ENCODE results near the gene LPAR1. TPM values are rescaled to one million over a fixed set of nuclear protein-coding genes. Genes with fewer than 3 reads are reported as not detected.

LPAR1 gene
- total and polyA plus RNA-seq, 2 donors (not counting 1 experiment from before 2014, with no cell fraction given) = 0.06 TPM; not detected in 1

DNA sequence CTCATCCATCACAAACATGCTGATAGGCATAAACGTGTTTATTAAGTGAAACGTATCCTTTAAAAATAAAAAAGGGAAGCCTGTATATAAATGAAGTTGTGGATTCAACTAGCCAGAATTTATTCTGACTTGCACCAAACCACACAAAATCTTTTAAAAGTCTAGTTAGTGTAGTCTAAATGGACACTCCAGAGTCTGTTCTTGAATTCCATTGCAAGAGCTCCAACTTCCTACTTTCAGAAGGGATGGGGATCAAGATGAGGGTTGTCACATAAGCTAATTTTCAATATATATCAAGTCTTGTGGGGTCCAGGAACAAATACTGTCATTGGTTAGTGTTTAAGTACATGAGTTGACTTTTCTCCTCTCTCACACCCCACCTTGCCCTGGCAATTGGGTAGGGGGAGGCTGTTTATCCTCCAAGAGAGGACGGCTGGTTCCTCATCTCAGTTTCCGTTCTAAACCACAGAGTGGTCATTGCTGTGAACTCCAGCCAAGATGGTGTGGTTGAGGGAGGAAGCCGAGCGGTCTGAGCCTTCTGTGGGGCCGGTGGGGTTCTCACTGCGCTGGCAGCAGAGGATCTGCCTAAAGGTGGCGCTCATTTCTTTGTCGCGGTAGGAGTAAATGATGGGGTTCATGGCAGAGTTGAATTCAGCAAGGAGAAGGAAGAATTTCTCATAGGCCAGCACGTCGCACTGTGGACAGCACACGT lies 163.2 kb downstream of the LPAR1 start:
- no peaks in the 10 kb centered on the region for H3K79me2 ChIP-seq (ENCODE audit: control insufficient read depth, insufficient read depth, low read length)
- H3K27me3 ChIP-seq (replicated peaks in 1 of 4; ENCODE audit: control extremely low read depth in 1 of 4, control insufficient read depth in 3 of 4, insufficient read depth in 4 of 4, low read length in 3 of 4) = no peaks in the 10 kb centered on the region
- DNase-seq (no peak), ATAC-seq (ENCODE audit: low read depth) (no peak)
- ChIA-PET POLR2A (no interaction called here), CTCF (no interaction called here)
- H3K9me3 ChIP-seq (ENCODE audit: control extremely low read depth in 1 of 3, control insufficient read depth in 2 of 3, insufficient read depth in 1 of 3, low read length in 2 of 3) = peaks cover 0 to 3% (median 0%) of the 10 kb centered on the region in 3 donors
- Mint-ChIP-seq H3K9me3 (ENCODE audit: insufficient read depth) (no peaks in the 10 kb centered on the region), H3K4me1 (no peaks in the 10 kb centered on the region), H3K4me3 (no peak overlapping the region), H3K27me3 (peaks cover 5% of the 10 kb centered on the region), H3K27ac (no peak overlapping the region)
- intact Hi-C loops (cut with micrococcal nuclease) = no loop called here
- no peak overlapping the region for H2AFZ ChIP-seq (ENCODE audit: insufficient read depth, low read depth, low read length, poor library complexity, severe bottlenecking)
- H3K36me3 ChIP-seq (replicated peaks in 1 of 2; ENCODE audit: control extremely low read depth in 1 of 2, control insufficient read depth in 1 of 2, extremely low read depth in 1 of 2, insufficient read depth in 2 of 2, low read length in 1 of 2) = no peaks in the 10 kb centered on the region
- H3K4me3 ChIP-seq (ENCODE audit: control extremely low read depth in 1 of 5, extremely low read depth in 1 of 5, insufficient read depth in 1 of 5, low read depth in 2 of 5, low read length in 4 of 5) = no peak overlapping the region
- H3K4me2 ChIP-seq (replicated peaks; ENCODE audit: low read depth, low read length, poor library complexity, severe bottlenecking) = no peak overlapping the region
- H3K4me1 ChIP-seq (ENCODE audit: control insufficient read depth in 2 of 2, insufficient read depth in 2 of 2, low read length in 2 of 2) = no peaks in the 10 kb centered on the region
- no peak overlapping the region for H3K27ac ChIP-seq (ENCODE audit: low read length in 2 of 2)
- H4K20me1 ChIP-seq (ENCODE audit: control insufficient read depth, insufficient read depth, low read length, poor library complexity, severe bottlenecking) = no peaks in the 10 kb centered on the region
- 5% methylated on average over 7 of the region's 14 CpGs for WGBS (ENCODE audit: insufficient coverage)
- TF ChIP-seq, protein P1, sequence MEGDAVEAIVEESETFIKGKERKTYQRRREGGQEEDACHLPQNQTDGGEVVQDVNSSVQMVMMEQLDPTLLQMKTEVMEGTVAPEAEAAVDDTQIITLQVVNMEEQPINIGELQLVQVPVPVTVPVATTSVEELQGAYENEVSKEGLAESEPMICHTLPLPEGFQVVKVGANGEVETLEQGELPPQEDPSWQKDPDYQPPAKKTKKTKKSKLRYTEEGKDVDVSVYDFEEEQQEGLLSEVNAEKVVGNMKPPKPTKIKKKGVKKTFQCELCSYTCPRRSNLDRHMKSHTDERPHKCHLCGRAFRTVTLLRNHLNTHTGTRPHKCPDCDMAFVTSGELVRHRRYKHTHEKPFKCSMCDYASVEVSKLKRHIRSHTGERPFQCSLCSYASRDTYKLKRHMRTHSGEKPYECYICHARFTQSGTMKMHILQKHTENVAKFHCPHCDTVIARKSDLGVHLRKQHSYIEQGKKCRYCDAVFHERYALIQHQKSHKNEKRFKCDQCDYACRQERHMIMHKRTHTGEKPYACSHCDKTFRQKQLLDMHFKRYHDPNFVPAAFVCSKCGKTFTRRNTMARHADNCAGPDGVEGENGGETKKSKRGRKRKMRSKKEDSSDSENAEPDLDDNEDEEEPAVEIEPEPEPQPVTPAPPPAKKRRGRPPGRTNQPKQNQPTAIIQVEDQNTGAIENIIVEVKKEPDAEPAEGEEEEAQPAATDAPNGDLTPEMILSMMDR (IDR thresholded peaks at IDR 0.05) = no peak
- TF ChIP-seq EZH2 (IDR thresholded peaks at IDR 0.05; ENCODE audit: borderline replicate concordance, insufficient read depth, low read depth, low read length, poor library complexity, severe bottlenecking) = no peak
- H3K9ac ChIP-seq (ENCODE audit: low read length) = no peak overlapping the region

DNA sequence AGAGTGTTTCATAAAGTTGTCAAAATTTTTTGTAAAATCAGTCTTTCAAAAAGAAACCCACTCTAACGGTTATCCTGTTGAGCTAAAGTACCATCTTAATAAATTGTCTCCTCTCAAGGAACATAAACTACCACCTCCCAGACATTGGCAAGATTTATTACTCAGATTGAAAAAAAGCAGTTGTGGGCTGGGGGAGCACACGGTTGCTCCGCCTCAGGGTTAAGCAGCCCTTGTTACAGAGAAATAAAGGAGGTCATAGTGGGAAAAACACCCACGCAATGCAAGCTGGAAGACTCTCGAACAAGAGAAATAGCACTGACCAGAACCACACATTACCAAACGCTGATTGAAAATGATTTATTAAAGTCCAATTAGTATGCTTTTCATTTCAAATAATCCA lies 165.3 kb downstream of the LPAR1 start:
- Histone ChIP-seq H3K4me3 (ENCODE audit: control extremely low read depth in 1 of 5, extremely low read depth in 1 of 5, insufficient read depth in 1 of 5, low read depth in 2 of 5, low read length in 4 of 5) (no peak overlapping the region), H3K79me2 (ENCODE audit: control insufficient read depth, insufficient read depth, low read length) (no peaks in the 10 kb centered on the region), H2AFZ (ENCODE audit: insufficient read depth, low read depth, low read length, poor library complexity, severe bottlenecking) (no peak overlapping the region), H3K27me3 (replicated peaks in 1 of 4; ENCODE audit: control extremely low read depth in 1 of 4, control insufficient read depth in 3 of 4, insufficient read depth in 4 of 4, low read length in 3 of 4) (no peaks in the 10 kb centered on the region), H3K27ac (ENCODE audit: low read length in 2 of 2) (no peak overlapping the region), H3K4me2 (replicated peaks; ENCODE audit: low read depth, low read length, poor library complexity, severe bottlenecking) (no peak overlapping the region), H3K9ac (ENCODE audit: low read length) (no peak overlapping the region), H3K36me3 (replicated peaks in 1 of 2; ENCODE audit: control extremely low read depth in 1 of 2, control insufficient read depth in 1 of 2, extremely low read depth in 1 of 2, insufficient read depth in 2 of 2, low read length in 1 of 2) (no peaks in the 10 kb centered on the region), H3K4me1 (ENCODE audit: control insufficient read depth in 2 of 2, insufficient read depth in 2 of 2, low read length in 2 of 2) (no peaks in the 10 kb centered on the region), H4K20me1 (ENCODE audit: control insufficient read depth, insufficient read depth, low read length, poor library complexity, severe bottlenecking) (no peaks in the 10 kb centered on the region), H3K9me3 (ENCODE audit: control extremely low read depth in 1 of 3, control insufficient read depth in 2 of 3, insufficient read depth in 1 of 3, low read length in 2 of 3) (peaks cover 0 to 3% (median 0%) of the 10 kb centered on the region in 3 donors)
- DNase-seq = no peak
- ATAC-seq (ENCODE audit: low read depth) = no peak
- intact Hi-C loops (cut with micrococcal nuclease) = no loop called here
- CTCF ChIA-PET = no interaction called here
- TF ChIP-seq, protein P1 (IDR thresholded peaks at IDR 0.05) = no peak
- TF ChIP-seq EZH2 (IDR thresholded peaks at IDR 0.05; ENCODE audit: borderline replicate concordance, insufficient read depth, low read depth, low read length, poor library complexity, severe bottlenecking) = no peak
- POLR2A ChIA-PET = no interaction called here
- Mint-ChIP-seq H3K27me3 (peaks cover 5% of the 10 kb centered on the region), H3K27ac (no peak overlapping the region), H3K4me3 (no peak overlapping the region), H3K9me3 (ENCODE audit: insufficient read depth) (no peaks in the 10 kb centered on the region), H3K4me1 (no peaks in the 10 kb centered on the region)
- no CpG with 5 or more reads among the region's 6 CpGs for WGBS (ENCODE audit: insufficient coverage)

All from B cell (primary cell).